ENCODE results near the gene TBC1D22A. TPM values are rescaled to one million over a fixed set of nuclear protein-coding genes. Genes with fewer than 3 reads are reported as not detected.

TBC1D22A gene
- total RNA-seq, 1 donor from 2014 or later: 34.1 TPM

GRCh38 chr22:46892866-46893265, 130.4 kb downstream of the TBC1D22A start:
- Histone ChIP-seq H3K4me3 (no peak overlapping the region), H3K4me1 (no peaks in the 10 kb centered on the region), H3K9me3 (no peaks in the 10 kb centered on the region), H3K36me3 (peaks cover 35% of the 10 kb centered on the region), H3K27me3 (ENCODE audit: low read depth) (no peaks in the 10 kb centered on the region), H3K27ac (no peak overlapping the region)
- no peak for TF ChIP-seq CTCF (IDR thresholded peaks at IDR 0.05)
- DNase-seq (no peak), ATAC-seq (no peak)
- intact Hi-C loops (cut with DNase I): no loop called here

- no peak for TF ChIP-seq CTCF (IDR thresholded peaks at IDR 0.05)
- Histone ChIP-seq H3K9me3 (no peaks in the 10 kb centered on the region), H3K4me1 (no peaks in the 10 kb centered on the region), H3K36me3 (peaks cover 35% of the 10 kb centered on the region), H3K27me3 (ENCODE audit: low read depth) (no peaks in the 10 kb centered on the region), H3K4me3 (no peak overlapping the region), H3K27ac (peak overlapping the region; percentile 9)
- peak in 1 of 2 donors; percentile 28 for ATAC-seq
- intact Hi-C loops (cut with DNase I): no loop called here
- no peak for DNase-seq
Measured at GRCh38 chr22:46893281-46894020, 131.0 kb downstream of the TBC1D22A start.

GRCh38 chr22:46894081-46894671, 131.7 kb downstream of the TBC1D22A start:
- no peaks in the 10 kb centered on the region for H3K27me3 ChIP-seq (ENCODE audit: low read depth)
- peak overlapping the region; percentile 9 for H3K27ac ChIP-seq
- H3K4me1 ChIP-seq: no peaks in the 10 kb centered on the region
- H3K9me3 ChIP-seq: no peaks in the 10 kb centered on the region
- DNase-seq: no peak
- intact Hi-C loops (cut with DNase I): no loop called here
- peaks cover 35% of the 10 kb centered on the region for H3K36me3 ChIP-seq
- H3K4me3 ChIP-seq: no peak overlapping the region
- peak in 1 of 2 donors; percentile 16 for ATAC-seq
- no peak for TF ChIP-seq CTCF (IDR thresholded peaks at IDR 0.05)

GRCh38 chr22:46894851-46895640, 132.6 kb downstream of the TBC1D22A start:
- H3K9me3 ChIP-seq: no peaks in the 10 kb centered on the region
- no peaks in the 10 kb centered on the region for H3K4me1 ChIP-seq
- ATAC-seq: no peak
- intact Hi-C loops (cut with DNase I): no loop called here
- H3K27ac ChIP-seq: peak overlapping the region; percentile 15
- no peaks in the 10 kb centered on the region for H3K27me3 ChIP-seq (ENCODE audit: low read depth)
- TF ChIP-seq CTCF (IDR thresholded peaks at IDR 0.05): no peak
- DNase-seq: no peak
- H3K36me3 ChIP-seq: peaks cover 35% of the 10 kb centered on the region
- no peak overlapping the region for H3K4me3 ChIP-seq

GRCh38 chr22:46895753-46896152, 133.3 kb downstream of the TBC1D22A start:
- H3K4me3 ChIP-seq: no peak overlapping the region
- no peak for DNase-seq
- peaks cover 35% of the 10 kb centered on the region for H3K36me3 ChIP-seq
- no peak for ATAC-seq
- peak overlapping the region; percentile 15 for H3K27ac ChIP-seq
- TF ChIP-seq CTCF (IDR thresholded peaks at IDR 0.05): no peak
- H3K4me1 ChIP-seq: no peaks in the 10 kb centered on the region
- no peaks in the 10 kb centered on the region for H3K9me3 ChIP-seq
- H3K27me3 ChIP-seq (ENCODE audit: low read depth): no peaks in the 10 kb centered on the region
- intact Hi-C loops (cut with DNase I): no loop called here

Measured in lower lobe of right lung (tissue), 2 donors.